ENCODE measurements around the gene ART1. TPM values are rescaled to one million over a fixed set of nuclear protein-coding genes. Genes with fewer than 3 reads are reported as not detected.

Gene ART1
- total and polyA plus RNA-seq, 7 donors = 0.26 to 33.0 (median 14.5) TPM

- DNase-seq = no peak
- H3K27ac ChIP-seq = no peak overlapping the region
- H3K4me3 ChIP-seq = no peak overlapping the region
- ATAC-seq = peak in 1 of 4 donors; percentile 38
- no peak for TF ChIP-seq CTCF (IDR thresholded peaks at IDR 0.05)
- H3K9me3 ChIP-seq = no peaks in the 10 kb centered on the region
- no peaks in the 10 kb centered on the region for H3K27me3 ChIP-seq (ENCODE audit: insufficient read depth in 3 of 3, low read length in 2 of 3)
- H3K4me1 ChIP-seq = peaks cover 11% of the 10 kb centered on the region
- 33 to 53% (median 37%) methylated on average over 5 of the region's 5 CpGs for WGBS, 3 donors
- no peaks in the 10 kb centered on the region for H3K36me3 ChIP-seq (ENCODE audit: insufficient read depth in 1 of 2, low read depth in 1 of 2)
- intact Hi-C loops (cut with DNase I) = loop anchor here in 1 of 2 donors (10.0 kb wide), 1 partner anchor 151 kb away; no protein-coding TSS in a partner anchor
Measured at GRCh38 chr11:3605771-3606203, 39.1 kb upstream of the ART1 start.

GRCh38 chr11:3609416-3610265 lies 35.3 kb upstream of the ART1 start:
- WGBS, 3 donors = 53 to 69% (median 56%) methylated on average over 7 of the region's 7 CpGs
- DNase-seq (no peak), ATAC-seq (no peak)

DNA sequence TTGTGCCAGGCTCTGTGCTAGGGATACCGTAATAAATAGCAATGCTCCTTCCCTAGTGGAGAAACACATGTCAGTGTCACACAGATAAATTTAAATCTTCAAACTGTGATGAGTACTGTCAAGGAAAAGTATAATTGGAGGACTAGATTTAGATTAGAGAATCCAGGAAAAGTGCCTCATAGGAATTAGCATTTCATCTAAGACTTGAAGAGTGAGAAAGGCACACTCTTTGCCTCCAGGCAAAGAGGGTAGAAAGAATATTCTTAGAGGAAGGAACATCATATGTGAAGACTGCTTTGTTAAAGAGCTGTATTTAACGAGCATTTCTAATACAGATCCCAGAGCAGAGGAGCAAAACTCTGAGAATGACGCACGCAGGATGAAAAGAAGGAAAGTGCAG lies 34.1 kb upstream of the ART1 start:
- 80 to 88% (median 81%) methylated on average over 4 of the region's 4 CpGs for WGBS, 3 donors

More at GRCh38 chr11:3609416-3610265, 35.3 kb upstream of the ART1 start:
- peaks cover 22% of the 10 kb centered on the region for H3K4me1 ChIP-seq
- no peaks in the 10 kb centered on the region for H3K27me3 ChIP-seq (ENCODE audit: insufficient read depth in 3 of 3, low read length in 2 of 3)
- H3K4me3 ChIP-seq = no peak overlapping the region
- H3K27ac ChIP-seq = no peak overlapping the region
- H3K36me3 ChIP-seq (ENCODE audit: insufficient read depth in 1 of 2, low read depth in 1 of 2) = no peaks in the 10 kb centered on the region
- H3K9me3 ChIP-seq = peaks cover 4% of the 10 kb centered on the region
- intact Hi-C loops (cut with DNase I) = loop anchor here in 1 of 2 donors (10.0 kb wide), 1 partner anchor 155 kb away; no protein-coding TSS in a partner anchor
- TF ChIP-seq CTCF (IDR thresholded peaks at IDR 0.05) = peak; percentile 89

DNA sequence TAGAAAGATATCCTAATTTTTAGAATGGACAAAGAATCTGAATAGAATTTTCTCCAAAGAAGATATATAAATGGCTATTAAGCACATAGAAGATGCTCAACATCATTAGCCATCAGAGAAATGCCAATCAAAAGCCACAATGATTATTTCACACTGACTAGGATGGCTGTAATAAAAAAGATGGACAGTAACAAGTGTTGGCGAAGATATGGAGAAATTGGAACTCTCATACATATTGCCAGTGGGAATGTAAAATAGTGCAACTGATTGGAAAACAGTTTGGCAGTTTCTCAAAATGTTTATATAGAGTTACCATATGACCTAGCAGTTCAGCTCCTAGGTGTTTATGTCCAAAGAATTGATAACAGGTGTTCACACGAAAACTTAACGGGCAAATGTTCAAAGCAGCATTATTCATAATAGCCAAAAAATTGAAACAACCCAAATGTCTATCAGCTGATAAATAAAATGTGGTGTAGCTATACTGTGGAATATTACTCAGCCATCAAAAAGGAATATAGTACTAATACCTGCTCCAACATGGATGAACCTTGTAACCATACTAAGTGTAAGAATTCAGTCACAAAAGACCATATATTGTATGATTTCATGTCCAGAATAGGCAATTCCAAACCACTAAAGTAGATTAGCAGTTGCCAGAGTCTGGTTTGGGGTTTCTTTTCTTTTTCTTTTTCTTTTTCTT lies 32.8 kb upstream of the ART1 start:
- Histone ChIP-seq H3K27ac (no peak overlapping the region), H3K36me3 (ENCODE audit: insufficient read depth in 1 of 2, low read depth in 1 of 2) (no peaks in the 10 kb centered on the region), H3K4me3 (no peak overlapping the region), H3K27me3 (ENCODE audit: insufficient read depth in 3 of 3, low read length in 2 of 3) (no peaks in the 10 kb centered on the region), H3K4me1 (peaks cover 18% of the 10 kb centered on the region), H3K9me3 (peaks cover 4% of the 10 kb centered on the region)
- WGBS, 3 donors = 61 to 85% (median 77%) methylated on average over 3 of the region's 3 CpGs
- ATAC-seq = no peak
- no peak for DNase-seq
- intact Hi-C loops (cut with DNase I) = no loop called here
- no peak for TF ChIP-seq CTCF (IDR thresholded peaks at IDR 0.05)

More for the DNA sequence above, 34.1 kb upstream of the ART1 start:
- intact Hi-C loops (cut with DNase I) = no loop called here
- peaks cover 4% of the 10 kb centered on the region for H3K9me3 ChIP-seq
- ATAC-seq (no peak), DNase-seq (no peak)
- H3K27ac ChIP-seq = no peak overlapping the region
- H3K4me1 ChIP-seq = peaks cover 21% of the 10 kb centered on the region
- TF ChIP-seq CTCF (IDR thresholded peaks at IDR 0.05) = no peak
- no peak overlapping the region for H3K4me3 ChIP-seq
- H3K36me3 ChIP-seq (ENCODE audit: insufficient read depth in 1 of 2, low read depth in 1 of 2) = no peaks in the 10 kb centered on the region
- H3K27me3 ChIP-seq (ENCODE audit: insufficient read depth in 3 of 3, low read length in 2 of 3) = no peaks in the 10 kb centered on the region
